Femur (tissue), 1 donor: ENCODE results near the gene SLC35C1.
"Not testable (repeated sequence)": the region's sequence is repeated elsewhere in the genome, so short reads cannot be mapped to it uniquely, and the experiment has no call there.

Experiments used
- DNase-seq: peaks from one replicate; pipeline ENCODE4 v3.0.0-alpha.2; 2017

Gene SLC35C1

DNA sequence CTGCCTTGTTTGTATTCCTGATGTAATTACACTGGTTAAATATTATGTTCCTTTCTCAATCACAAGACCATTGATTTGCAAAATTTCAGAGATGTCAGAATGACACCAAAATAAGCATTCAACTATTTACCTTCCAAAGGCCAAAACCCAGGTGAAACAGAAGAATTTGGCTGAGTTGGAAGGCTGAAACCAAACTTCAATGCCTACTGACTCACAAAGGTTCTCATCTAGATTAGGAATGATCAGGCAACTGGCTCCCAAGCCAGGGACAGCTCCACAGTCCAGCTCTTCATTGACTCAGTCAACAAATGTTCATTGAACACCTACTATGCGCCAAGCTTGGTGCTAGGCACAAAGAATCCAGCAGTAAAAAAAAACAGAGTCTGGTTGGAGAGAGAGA is 13.4 kb upstream of the SLC35C1 start:
- no peak for DNase-seq

DNA sequence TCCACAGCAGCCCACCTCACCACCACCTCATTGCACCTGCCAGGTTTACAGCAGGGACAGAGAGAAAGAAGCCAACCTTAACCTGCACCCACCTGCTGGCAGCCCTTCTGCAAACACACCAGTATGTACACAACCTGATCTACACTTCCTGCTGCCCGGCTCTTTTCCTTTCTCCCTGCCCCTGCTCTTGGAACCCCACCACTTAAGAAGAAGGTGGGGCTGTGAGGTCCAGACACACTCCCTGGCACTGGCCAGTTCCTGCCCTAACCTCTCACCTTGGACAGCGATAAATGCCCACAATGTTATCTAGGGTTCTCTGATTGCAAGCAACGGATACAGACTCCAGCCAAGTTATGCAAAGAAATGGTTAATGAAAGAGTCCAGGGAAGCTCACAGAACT is 10.8 kb upstream of the SLC35C1 start:
- no peak for DNase-seq

DNA sequence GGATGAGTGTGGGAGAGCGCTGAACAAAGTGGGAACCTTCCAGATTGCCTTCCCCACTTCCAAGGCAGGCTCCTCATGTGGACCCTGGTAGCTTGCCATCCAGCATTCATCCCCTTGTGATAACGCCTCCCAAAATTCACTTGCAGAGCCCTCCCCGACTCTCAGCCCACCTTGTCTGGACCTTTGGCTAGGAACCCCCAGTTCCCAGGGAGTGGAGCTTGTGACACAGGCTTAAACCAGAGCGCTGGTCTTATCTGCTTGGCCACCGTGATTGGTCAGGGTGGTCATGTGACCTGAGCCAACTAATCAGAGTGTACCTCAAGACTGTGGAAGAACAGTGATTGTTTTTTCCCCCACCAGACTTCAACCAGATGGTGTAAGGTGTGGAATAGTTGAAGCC is 9.6 kb upstream of the SLC35C1 start:
- no peak for DNase-seq

DNA sequence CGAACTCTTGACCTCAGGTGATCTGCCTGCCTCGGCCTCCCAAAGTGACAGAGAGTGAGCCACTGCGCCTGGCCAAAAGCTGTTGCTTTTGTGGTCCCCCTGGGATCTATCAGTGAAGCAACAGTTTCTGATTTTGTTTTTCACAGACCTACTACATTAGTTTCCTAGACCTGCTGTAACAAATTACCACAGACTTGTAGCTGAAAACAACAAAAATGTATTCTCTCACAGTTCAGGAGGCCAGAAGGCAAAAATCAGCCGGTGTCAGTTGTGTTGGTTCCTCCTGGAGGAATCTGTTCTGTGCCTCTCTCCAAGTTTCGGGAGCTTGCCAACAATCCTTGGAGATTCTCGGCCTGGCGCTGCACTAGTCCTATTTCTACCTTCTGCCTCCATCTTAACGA is 8.5 kb upstream of the SLC35C1 start:
- no peak for DNase-seq

DNA sequence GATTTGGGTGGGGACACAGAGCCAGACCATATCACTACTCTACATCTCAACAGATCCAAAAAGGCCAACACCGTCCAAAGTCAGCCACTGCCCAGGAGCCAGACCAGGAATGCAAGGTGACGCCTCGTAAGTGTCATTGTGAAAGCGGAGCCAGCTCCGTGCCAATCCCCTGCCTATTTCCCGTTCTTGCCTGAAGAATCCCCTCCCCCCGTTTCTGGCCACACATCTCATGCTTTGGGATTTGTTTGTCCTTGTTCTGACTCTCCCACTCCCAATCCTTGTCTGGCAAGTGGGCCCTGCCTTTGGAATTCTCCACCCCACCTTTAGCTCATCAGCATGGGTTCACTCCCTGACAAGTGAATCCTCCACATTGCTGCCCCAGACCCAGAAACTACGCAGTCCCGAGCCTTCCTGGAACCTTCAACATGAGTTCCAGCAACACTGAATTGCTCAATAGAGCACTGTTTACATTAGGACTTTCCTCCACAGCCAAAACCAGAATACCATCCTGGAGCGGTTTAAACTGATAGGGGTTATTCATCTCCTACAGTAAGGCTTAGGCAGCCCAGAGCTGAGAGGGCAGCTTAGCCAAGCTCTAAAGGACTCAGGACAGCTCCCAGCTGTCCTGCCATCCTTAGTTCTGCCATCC is 6.0 kb upstream of the SLC35C1 start:
- DNase-seq = no peak

DNA sequence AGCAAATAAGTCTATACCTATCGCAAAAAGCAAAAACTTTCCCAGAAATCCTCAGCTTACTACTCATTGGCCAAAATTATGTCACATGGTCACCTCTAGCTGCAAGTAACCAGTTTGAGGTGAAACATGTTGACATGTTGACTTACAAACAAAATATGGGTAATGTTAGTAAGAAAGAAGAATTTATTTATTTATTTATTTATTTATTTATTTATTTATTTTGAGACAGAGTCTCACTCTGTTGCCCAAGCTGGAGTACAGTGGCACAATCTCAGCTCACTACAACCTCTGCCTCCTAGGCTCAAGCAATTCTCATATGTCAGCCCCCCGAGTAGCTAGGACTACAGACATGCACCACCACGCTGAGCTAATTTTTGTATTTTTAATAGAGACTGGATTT is 5.4 kb upstream of the SLC35C1 start:
- DNase-seq = no peak

DNA sequence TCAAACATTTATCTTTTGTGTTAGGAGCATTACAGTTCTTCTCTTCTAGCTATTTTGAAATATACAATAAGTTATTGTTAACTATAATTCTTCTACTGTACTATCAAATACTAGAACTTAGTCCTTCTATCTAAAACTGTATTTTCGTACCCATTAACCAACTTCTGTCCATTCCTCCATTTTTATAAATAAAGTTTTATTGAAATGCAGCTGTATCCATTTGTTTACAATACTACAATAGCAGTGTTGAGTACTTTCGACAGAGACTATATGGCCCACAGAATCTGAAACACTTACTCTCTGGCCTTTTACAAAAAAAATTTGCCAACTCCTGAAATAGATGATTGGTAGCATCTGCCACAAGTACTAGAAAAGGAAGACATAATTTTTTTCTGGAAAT is 4.7 kb upstream of the SLC35C1 start:
- DNase-seq = no peak

DNA sequence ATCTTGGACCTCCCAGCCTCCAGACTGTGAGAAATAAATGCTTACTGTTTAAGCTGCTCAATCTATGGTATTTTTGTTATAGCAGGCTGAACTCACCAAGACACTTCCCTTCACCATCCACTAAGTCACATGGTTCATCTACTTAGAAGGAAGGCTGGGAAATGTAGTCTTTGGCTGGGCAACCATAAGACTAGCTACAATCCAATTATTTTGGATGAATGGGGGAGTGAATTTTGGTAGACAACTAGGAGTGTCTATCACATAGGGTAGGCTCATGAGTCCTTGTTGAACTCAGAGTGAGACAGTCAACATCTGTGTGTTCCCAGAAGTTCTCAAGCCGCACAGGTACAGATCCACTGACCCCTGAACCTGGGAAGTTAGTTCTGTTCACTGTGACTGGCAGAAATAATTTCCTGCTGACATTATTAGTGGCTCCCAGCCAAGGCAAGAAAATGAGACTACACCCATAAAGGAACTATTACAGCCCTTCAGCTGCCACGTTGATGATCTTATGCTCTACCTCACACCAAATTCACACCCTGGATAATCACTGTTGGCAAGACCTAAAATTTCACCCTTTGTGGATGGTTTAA is 3.1 kb upstream of the SLC35C1 start:
- DNase-seq = no peak

DNA sequence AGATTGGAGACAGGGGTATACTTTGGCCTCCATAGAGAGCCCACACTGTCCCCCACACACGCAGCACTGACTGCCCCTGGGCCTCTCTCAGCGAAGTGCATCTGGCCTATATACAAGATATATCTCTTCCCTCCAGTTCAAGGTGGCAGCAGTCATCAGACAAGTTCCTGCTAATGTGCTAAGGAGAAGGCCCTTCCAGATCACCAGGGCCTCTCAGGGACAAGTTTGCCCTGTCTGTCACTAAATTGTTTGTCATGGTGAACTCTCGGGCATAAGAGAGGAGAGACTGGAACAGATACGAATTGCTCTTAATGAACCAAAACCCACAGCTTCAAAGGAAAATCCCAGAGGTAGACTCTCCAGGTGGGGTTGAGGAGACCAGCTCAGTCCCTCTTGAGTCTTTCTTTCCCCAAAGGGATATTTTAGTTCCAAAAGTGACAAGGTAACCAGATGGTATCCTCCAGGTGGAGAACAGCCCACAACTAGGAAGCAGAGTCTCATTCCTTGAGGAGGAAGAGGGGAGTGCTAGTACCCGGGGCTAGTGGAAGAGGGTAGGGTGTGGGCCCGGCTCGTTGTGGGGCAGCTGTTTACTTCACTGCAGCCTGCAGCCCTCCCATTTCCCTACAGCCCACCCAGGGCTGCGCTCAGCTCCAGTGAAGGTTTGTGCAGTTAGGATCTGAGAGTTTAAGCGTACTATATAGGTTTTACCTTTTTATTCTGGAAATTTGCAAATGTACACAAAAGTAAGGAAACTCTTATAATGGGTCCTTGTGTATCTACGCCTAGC is 2.2 kb upstream of the SLC35C1 start:
- DNase-seq = no peak

DNA sequence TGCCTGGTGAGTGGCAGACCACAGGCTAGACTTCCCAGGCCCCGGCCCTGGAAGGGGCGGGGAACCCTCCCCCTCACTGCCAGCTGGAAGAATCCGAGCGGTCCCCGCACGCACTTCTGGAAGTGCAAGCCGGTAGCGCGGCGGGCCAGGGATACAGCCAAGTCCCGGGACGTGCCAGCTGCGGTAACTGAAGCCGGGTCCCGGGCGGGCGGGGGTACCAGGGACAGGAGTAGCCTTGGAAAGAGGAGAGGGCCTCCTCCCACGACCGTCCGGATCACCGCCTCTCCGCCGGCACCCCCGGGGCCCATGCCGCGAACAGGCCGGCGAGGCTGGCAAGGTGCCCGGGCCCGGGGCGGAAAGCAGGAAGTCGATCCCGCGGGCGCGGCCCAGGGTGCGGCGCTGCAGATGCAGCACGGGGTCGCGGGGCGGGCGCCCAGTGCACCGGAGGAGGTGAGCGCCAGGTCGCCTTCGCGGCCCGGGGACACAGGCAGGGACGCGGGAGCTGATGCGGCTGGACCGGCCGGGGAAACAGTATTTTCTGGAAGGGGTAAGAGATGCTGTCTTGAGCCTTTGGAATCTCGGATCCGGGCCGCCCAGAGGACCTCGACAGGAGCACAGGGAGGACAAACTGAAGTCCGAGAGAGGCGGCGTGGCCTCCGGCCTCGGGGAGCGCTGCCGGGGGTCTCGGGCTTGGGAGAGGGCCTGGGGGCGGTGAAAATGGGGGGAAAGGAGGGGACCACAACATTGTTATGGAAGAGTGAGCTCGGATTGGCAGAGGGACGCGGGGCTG is 783 bp upstream of the SLC35C1 start:
- DNase-seq = peak; percentile 83

DNA sequence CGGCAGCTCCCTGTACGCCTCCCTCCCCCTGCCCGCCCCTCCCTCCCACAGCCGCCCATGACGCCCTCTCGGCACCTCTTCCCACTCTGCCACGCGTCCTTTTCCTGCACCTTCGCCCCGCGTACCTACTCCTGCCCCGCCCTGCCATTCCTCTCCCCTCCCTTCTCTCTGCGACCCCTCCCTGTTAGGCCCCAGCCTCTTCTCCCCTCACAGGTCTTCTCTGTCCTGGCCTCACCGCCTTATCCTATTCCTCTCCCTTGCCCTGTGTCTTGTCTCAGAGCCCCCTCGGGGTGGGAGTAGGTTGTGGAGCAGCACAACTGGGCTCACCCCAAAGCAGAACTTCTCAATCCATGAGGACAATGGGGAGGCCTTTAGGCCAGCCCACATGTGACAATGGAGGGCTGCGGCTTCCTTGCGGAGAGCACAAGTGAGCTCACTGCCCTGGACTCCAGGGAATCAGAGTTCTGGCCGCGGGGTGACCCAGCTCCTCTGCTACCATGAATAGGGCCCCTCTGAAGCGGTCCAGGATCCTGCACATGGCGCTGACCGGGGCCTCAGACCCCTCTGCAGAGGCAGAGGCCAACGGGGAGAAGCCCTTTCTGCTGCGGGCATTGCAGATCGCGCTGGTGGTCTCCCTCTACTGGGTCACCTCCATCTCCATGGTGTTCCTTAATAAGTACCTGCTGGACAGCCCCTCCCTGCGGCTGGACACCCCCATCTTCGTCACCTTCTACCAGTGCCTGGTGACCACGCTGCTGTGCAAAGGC is 539 bp downstream of the SLC35C1 start:
- peak; percentile 72 for DNase-seq

DNA sequence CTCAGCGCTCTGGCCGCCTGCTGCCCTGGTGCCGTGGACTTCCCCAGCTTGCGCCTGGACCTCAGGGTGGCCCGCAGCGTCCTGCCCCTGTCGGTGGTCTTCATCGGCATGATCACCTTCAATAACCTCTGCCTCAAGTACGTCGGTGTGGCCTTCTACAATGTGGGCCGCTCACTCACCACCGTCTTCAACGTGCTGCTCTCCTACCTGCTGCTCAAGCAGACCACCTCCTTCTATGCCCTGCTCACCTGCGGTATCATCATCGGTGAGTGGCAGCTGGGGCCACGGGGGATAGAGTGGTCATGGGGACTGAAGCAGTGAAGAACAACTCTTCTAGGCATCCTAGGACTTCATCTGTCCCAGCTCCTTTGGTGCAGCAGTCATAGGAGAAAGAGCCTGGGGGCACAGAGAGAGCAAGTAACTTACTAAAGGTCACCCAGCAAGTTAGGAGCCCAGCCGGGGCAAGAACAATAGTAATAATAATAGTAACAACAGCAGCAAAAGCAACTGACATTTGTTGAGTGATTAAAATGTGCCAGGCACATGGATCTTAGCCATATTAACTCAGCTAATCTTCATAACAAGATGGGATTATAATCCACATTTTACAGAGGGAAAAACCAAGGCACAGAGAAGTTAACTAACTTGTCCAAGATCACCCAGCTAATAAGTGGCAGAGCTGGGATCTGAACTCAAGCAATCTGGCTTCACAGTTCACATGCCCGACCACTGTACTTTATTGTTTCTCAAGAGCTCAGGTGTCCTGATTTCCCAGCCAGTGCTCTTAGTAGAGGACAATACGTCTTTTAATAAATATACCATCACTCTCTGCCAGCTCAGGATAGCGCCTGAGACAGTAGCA is 1.4 kb downstream of the SLC35C1 start:
- DNase-seq = no peak

DNA sequence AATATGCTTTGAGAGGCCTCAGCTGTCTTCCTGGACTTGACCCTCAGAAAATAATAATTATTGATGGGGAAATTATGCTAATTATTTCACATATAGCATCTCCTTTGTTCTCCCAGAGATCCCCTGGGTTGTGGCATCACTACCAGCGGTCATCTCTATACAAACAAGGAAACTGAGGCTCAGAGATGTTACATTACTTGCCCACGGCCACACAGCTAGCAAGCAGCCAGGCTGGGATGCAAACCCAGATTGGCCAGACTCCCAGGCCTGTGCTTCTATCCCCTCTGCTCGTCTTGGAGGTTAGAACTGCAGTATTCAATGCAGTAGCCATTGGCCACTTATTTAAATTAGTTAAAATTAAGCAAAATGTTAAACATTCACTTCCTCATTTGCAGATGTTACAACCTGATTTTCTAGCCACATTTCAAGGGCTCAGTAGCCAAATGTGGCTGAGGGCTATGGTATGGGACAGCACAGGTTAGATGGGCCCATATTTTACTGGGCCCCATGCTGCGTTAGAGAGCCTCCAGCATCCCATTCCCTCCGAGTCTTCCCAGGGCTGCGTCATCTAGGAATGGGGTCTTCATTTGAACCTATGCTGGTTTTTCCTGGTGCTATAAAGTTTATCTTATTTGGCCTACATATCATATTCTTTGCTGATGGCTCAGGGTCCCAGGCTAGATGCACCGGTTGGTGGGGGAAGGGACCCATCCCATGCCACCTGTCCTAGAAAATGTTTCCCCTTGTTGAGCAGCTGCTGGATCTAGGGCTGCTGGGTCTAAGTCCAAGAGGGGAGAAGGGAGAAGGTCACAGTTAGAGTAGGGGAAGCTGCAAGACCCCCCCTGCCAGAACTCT is 2.2 kb downstream of the SLC35C1 start:
- DNase-seq = no peak

DNA sequence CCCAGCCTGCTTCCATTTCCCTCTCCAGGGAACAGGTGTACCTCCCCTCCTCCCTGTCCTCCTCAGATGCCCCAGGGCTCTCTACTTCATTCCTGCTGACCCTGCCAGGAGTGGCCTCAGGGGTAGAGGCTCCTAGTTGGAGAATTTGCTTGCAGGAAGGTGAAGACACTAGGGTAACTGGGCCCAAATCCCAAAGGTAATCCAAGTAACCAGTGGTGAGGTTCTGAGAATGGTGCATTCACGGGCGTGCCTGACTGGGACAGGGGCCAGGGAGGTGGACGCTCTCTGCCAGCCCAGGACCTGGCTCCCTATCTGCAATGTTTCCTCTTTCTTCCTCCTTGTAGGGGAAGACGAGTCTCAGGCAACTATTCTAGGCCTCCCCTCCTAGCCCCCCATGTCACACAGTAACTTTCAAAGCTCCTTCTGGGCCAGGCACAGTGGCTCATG is 2.9 kb downstream of the SLC35C1 start:
- DNase-seq = no peak

DNA sequence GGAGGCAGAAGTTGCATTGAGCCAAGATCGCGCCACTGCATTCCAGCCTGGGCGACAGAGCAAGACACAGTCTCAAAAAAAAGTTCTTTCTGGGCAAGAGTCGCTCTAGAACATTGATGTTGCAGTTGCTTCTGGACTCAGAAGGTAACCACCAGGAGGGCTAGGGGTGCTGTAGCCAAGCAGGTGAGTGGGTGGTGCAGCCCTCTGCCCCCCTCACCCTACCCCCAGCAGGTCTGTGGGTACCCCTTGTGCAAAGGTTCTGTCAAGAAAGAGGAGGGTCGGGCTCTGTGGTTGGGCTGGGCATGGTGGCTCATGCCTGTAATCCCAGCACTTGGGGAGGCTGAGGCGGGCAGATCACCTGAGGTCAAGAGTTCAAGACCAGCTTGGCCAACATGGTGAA is 3.5 kb downstream of the SLC35C1 start:
- not testable (repeated sequence) for DNase-seq

DNA sequence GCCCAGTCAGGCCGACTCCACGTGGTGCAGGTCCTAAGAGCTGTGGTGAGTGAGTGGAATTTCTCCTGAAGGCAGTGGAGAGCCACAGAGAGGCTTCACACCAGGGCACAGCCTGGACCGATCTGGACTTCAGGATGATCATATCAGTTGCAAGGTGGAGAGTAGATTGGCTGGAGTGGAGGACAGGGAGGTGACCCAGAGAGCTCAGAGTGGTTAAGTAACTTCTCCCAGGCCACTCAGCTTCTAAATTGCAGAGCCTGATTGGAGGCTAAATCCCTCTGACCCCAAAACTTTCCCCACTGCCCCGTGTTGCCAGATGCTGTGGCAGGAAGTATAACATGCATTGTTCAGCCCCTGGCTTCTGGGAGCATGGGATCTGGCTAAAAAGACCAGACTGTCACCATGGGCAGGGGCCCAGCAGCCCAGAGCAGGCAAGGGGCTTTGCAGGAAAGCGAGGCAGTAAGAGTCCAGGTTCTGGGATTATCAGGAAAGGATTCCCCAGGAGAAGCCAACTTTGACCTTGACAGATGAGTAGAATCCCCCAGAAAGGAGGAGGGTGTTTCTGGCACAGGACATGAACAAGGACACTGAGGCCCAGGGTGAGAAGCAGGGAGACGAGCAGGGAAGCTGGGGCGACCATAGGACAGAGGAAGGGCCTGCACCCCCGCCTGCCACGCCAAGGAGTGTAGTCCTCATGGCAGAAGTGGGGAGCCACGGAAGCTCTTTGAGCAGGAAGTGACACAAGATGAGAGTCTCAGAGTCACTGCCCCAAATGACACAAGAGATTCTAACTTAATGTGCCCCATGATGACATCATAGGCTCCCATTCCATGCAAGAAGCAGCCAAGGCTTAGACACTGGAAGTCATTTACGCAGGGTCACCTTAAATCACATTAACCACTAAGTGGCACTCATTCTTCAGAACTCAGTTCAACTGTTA is 4.8 kb downstream of the SLC35C1 start:
- no peak for DNase-seq

DNA sequence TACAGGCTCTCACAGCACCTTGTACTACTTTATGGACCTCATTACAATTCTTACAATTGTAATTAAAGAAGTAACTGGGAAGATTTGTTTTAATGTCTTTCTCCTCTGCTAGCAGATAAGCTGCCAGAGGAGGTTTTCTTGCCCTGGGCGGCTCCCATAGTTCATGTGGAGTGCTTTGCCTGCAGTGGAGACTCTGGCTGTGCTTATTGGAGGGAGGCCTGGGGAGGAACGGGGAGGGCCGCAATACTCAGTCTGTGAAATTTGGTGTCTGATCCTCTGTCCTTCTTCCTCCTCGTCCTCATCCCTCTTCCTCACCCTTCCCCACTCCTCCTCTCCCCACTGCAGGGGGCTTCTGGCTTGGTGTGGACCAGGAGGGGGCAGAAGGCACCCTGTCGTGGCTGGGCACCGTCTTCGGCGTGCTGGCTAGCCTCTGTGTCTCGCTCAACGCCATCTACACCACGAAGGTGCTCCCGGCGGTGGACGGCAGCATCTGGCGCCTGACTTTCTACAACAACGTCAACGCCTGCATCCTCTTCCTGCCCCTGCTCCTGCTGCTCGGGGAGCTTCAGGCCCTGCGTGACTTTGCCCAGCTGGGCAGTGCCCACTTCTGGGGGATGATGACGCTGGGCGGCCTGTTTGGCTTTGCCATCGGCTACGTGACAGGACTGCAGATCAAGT is 5.6 kb downstream of the SLC35C1 start:
- no peak for DNase-seq

DNA sequence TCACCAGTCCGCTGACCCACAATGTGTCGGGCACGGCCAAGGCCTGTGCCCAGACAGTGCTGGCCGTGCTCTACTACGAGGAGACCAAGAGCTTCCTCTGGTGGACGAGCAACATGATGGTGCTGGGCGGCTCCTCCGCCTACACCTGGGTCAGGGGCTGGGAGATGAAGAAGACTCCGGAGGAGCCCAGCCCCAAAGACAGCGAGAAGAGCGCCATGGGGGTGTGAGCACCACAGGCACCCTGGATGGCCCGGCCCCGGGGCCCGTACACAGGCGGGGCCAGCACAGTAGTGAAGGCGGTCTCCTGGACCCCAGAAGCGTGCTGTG is 6.1 kb downstream of the SLC35C1 start:
- DNase-seq = no peak
